GM06990 (cell line): ENCODE measurements around the gene CYB561.

ENCODE experiments used
- DNase-seq: peaks from one replicate; pipeline ENCODE4 v3.0.0-alpha.2; 2011; ENCODE audit not compliant: insufficient read length; ENCODE audit errors: extremely low read depth
- H3K27me3 ChIP-seq: replicated peaks from 2 replicates; pipeline ENCODE4 v1.6.0; 2011; ENCODE audit warnings: low read length; ENCODE audit not compliant: control insufficient read depth, insufficient read depth
- H3K36me3 ChIP-seq: 2 replicates; pipeline ENCODE4 v1.5.1; 2011; ENCODE audit warnings: low read length; ENCODE audit not compliant: control insufficient read depth, insufficient read depth
- H3K4me3 ChIP-seq: replicated peaks from 2 replicates; pipeline ENCODE4 v1.5.1; 2011; ENCODE audit warnings: low read depth, mild to moderate bottlenecking, control low read depth, low read length
- TF ChIP-seq, protein P1 (sequence below): IDR thresholded peaks from 2 replicates; pipeline ENCODE4 v1.5.1; 2011; ENCODE audit warnings: low read length, control low read depth, mild to moderate bottlenecking, inconsistent platforms; ENCODE audit not compliant: insufficient read depth, poor library complexity, severe bottlenecking

Gene CYB561, protein sequence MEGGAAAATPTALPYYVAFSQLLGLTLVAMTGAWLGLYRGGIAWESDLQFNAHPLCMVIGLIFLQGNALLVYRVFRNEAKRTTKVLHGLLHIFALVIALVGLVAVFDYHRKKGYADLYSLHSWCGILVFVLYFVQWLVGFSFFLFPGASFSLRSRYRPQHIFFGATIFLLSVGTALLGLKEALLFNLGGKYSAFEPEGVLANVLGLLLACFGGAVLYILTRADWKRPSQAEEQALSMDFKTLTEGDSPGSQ

DNA sequence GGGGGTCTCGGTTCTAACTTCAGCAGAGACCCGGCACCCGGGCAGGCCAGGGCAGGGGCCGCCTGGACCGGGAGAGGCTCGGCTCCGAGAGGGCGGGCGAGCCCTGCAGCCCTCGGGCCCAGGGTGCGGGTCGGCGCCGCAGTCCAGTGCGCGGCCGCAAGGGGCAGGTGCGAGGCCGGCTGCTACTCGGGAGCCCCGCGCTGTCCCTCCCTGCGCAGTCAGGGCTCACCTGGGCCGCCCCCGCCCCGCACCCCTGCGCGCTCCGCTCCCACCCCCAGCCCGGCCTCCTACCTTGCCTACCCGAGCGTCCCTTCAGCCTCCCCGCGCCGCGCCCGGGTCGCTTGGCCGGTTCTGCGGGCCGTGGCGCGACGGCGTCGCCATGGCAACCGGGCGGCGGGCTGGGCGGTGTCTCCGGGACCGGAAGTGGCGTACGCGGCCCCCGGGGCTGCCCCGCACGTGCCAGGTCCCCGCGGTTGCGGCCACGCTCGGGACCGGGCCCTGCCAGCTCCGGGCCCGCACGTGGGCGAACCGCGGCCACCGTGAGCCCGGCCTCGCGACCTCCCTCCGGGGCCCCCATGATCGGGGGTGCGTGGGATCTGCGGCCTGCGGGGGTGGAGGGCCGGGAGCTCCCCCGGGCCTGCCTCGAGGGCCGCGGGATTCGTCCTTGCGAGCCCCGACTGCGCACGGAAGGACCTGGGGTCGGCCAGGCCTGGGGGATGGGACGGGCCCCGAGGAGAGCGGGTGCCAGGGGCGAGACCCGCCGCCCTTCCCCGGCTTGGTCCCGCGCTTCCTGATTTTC is at the start of gene CYB561:
CYB561 (minus strand) TSS at position 353 of the 799 bp plus-strand sequence. CDS start 8,759 bp downstream, outside the sequence.
- TF ChIP-seq, protein P1, sequence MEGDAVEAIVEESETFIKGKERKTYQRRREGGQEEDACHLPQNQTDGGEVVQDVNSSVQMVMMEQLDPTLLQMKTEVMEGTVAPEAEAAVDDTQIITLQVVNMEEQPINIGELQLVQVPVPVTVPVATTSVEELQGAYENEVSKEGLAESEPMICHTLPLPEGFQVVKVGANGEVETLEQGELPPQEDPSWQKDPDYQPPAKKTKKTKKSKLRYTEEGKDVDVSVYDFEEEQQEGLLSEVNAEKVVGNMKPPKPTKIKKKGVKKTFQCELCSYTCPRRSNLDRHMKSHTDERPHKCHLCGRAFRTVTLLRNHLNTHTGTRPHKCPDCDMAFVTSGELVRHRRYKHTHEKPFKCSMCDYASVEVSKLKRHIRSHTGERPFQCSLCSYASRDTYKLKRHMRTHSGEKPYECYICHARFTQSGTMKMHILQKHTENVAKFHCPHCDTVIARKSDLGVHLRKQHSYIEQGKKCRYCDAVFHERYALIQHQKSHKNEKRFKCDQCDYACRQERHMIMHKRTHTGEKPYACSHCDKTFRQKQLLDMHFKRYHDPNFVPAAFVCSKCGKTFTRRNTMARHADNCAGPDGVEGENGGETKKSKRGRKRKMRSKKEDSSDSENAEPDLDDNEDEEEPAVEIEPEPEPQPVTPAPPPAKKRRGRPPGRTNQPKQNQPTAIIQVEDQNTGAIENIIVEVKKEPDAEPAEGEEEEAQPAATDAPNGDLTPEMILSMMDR, result no peak
- Histone ChIP-seq H3K4me3 (peak within 1 kb of the TSS; percentile 52), H3K36me3 (no peaks in the 10 kb centered on the region), H3K27me3 (no peaks in the 10 kb centered on the region)
- DNase-seq, result peak; percentile 87

DNA sequence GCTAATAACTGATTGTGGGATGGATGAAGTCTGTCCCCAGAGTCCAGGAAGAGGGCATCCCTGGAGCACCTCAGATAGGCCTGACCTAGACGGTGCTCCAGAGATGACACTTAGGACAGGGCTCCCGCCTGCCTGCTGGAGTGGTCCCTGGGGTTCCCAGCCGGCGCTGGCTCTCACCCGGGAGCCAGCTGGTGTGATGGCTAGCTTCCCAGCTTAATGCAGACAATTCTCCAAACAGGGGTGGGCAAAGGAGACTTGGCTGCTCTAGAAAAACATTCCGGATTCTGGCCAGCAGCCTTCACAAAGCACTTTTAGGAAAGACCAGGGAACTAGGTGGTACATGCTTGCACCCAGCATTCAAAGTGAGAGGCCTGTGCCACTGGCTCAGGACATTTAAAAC is 49.4 kb upstream of the CYB561 start:
- Histone ChIP-seq H3K36me3 (no peaks in the 10 kb centered on the region), H3K27me3 (no peaks in the 10 kb centered on the region), H3K4me3 (no peak overlapping the region)
- no peak for DNase-seq
- TF ChIP-seq, protein P1, result no peak

DNA sequence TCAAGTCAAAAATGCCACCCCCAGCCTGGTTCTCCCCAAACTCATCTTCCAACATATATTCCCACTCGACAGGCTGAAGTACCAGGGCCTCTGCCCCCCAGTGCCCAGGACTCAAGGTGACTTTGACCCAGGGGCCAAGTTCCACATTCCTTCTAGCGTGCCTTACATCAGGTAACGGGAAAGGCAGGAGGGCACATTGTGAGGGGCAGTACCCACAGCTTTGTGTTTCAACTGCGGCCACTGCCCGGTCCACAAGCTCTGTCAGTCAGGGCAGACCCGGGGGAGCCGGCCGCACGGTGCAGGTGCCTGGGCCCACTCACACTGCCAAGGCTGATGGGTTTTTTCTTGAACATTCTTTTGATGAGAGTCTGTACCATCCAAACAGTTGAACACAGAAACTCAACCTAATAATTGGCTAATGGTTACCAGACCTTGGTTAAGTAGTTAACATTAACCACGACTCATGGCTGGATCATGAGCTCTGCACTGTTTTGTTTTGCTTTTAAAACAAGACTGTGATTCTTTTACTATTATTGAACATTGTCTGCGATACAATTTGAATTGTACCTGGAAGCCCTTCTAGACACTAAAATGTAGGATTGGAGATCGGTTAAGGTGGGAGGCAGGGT is 48.3 kb upstream of the CYB561 start:
- Histone ChIP-seq H3K4me3 (no peak overlapping the region), H3K27me3 (no peaks in the 10 kb centered on the region), H3K36me3 (no peaks in the 10 kb centered on the region)
- TF ChIP-seq, protein P1, result no peak
- no peak for DNase-seq

DNA sequence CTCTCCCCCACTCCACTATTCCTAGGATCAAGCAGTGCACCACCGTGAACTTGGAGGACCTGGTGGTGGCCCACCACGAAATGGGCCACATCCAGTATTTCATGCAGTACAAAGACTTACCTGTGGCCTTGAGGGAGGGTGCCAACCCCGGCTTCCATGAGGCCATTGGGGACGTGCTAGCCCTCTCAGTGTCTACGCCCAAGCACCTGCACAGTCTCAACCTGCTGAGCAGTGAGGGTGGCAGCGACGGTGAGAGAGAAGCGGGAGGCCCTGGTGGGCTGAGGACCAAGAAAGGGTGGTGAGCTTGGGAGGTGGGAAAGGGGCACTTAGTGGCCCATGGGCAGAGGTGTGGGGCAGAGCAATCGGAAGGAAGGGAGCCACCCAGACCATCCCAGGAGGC is 47.3 kb upstream of the CYB561 start:
- Histone ChIP-seq H3K4me3 (no peak overlapping the region), H3K27me3 (no peaks in the 10 kb centered on the region; the same call in 1 of the 2 replicates), H3K36me3 (no peaks in the 10 kb centered on the region)
- TF ChIP-seq, protein P1, result no peak
- no peak for DNase-seq

DNA sequence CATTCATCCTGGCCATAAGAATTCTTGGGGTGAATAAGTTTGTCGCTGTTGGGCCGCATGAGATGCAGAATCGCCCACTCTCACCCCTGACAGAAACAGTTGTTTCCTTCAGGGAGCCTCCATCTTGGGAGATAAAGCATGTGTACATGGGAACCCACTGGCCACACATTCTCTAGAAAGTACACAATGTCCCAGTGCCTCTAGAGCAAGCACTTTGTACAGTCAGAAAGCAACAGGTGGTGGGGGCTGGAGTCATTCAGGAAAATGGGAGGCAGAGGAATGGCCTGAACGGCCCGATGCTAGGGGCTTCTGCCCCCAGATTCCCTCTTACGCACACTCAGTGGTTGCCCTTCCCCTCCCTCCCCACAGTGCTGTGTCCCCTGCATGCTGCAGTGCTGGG is 46.8 kb upstream of the CYB561 start:
- Histone ChIP-seq H3K4me3 (no peak overlapping the region), H3K27me3 (no peaks in the 10 kb centered on the region; the same call in 1 of the 2 replicates), H3K36me3 (no peaks in the 10 kb centered on the region)
- DNase-seq, result no peak
- TF ChIP-seq, protein P1, result no peak
